Sciatic nerve (tissue), 2 donors: ENCODE data around the gene SLC23A2. TPM values are rescaled to one million over a fixed set of nuclear protein-coding genes. Genes with fewer than 3 reads are reported as not detected.
"Not testable (repeated sequence)": the region's sequence is repeated elsewhere in the genome, so short reads cannot be mapped to it uniquely, and the experiment has no call there.

Experiments
- ATAC-seq: fragments of 200-7000 bp; cut with Tn5 transposase; one replicate; pipeline ENCODE4 v1.9.1; 2020; ENCODE audit warnings: mild to moderate bottlenecking, moderate library complexity
- DNase-seq: peaks from one replicate; pipeline ENCODE4 v3.0.0-alpha.2; 2020; ENCODE audit warnings: low spot score
- intact Hi-C: fragments of 100-400 bp; cut with DNase I; formaldehyde crosslinking; loops from one replicate; pipeline ENCODE4 v1.14.2; 2022
- total RNA-seq: library from RNA; stranded (reverse); fragmentation: NEBNext Ultra II Directional; extraction: Animal tissue kit (Norgen Biotek cat#: 25700); gene quantifications from one replicate; pipeline ENCODE4 v1.2.1, GENCODE V29; 2021
- donor health status: DM: no; HTN: no; CAD: no.
- donor health status: DM: no; HTN: no; CAD: no.

The SLC23A2 gene
- total RNA-seq, result 75.9 TPM

GRCh38 chr20:5001174-5002076 lies at the start of gene SLC23A2:
Gene SLC23A2, minus strand, starts transcription at chr20:5001510. Its CDS starts 68,948 bp downstream, at chr20:4932562.
- peak; percentile 66 for DNase-seq
- intact Hi-C loops, result no loop called here
- peak; percentile 48 for ATAC-seq

- no peak for ATAC-seq
- DNase-seq, result no peak
- intact Hi-C loops, result no loop called here
Observed at GRCh38 chr20:5046656-5047339, 45.5 kb upstream of the SLC23A2 start.

GRCh38 chr20:5045906-5046305 lies 44.6 kb upstream of the SLC23A2 start:
- ATAC-seq (no peak), DNase-seq (no peak)
- intact Hi-C loops, result no loop called here

- intact Hi-C loops, result no loop called here
- DNase-seq (no peak), ATAC-seq (no peak)
Observed at GRCh38 chr20:5044075-5044620, 42.8 kb upstream of the SLC23A2 start.

- intact Hi-C loops, result no loop called here
- no peak for ATAC-seq
Observed at GRCh38 chr20:5041433-5041832, 40.1 kb upstream of the SLC23A2 start.

GRCh38 chr20:5040345-5040744 lies 39.0 kb upstream of the SLC23A2 start:
- ATAC-seq (no peak), DNase-seq (no peak)
- intact Hi-C loops, result no loop called here

More at GRCh38 chr20:5041433-5041832, 40.1 kb upstream of the SLC23A2 start:
- no peak for DNase-seq

GRCh38 chr20:5039889-5040288 lies 38.6 kb upstream of the SLC23A2 start:
- intact Hi-C loops, result loop anchor here (5.0 kb wide), 1 partner anchor 228 kb away; no protein-coding TSS in a partner anchor
- ATAC-seq (no peak), DNase-seq (no peak)

- intact Hi-C loops, result loop anchor here (5.0 kb wide), 1 partner anchor 227 kb away; no protein-coding TSS in a partner anchor
- no peak for ATAC-seq
Observed at GRCh38 chr20:5039255-5039657, 37.9 kb upstream of the SLC23A2 start.

GRCh38 chr20:5036828-5037227 lies 35.5 kb upstream of the SLC23A2 start:
- ATAC-seq, result no peak
- intact Hi-C loops, result loop anchor here (5.0 kb wide), 1 partner anchor 225 kb away; no protein-coding TSS in a partner anchor
- no peak for DNase-seq

More at GRCh38 chr20:5039255-5039657, 37.9 kb upstream of the SLC23A2 start:
- no peak for DNase-seq

GRCh38 chr20:5035518-5035917 lies 34.2 kb upstream of the SLC23A2 start:
- intact Hi-C loops, result loop anchor here (5.0 kb wide), 1 partner anchor 223 kb away; no protein-coding TSS in a partner anchor
- DNase-seq, ATAC-seq: not testable (repeated sequence)

GRCh38 chr20:5033566-5033965 lies 32.3 kb upstream of the SLC23A2 start:
- DNase-seq (no peak), ATAC-seq (peak; percentile 17)
- intact Hi-C loops, result no loop called here

- intact Hi-C loops, ATAC-seq, DNase-seq: not testable (repeated sequence)
Observed at GRCh38 chr20:5031701-5032100, 30.4 kb upstream of the SLC23A2 start.

GRCh38 chr20:5031206-5031557 lies 29.9 kb upstream of the SLC23A2 start:
- intact Hi-C loops, result no loop called here
- ATAC-seq, result no peak
- DNase-seq, result no peak

- intact Hi-C loops, result no loop called here
- DNase-seq, result no peak
- no peak for ATAC-seq
Observed at GRCh38 chr20:5030348-5031205, 29.3 kb upstream of the SLC23A2 start.

- ATAC-seq, intact Hi-C loops, DNase-seq: not testable (repeated sequence)
Observed at GRCh38 chr20:5028258-5029059, 27.1 kb upstream of the SLC23A2 start.

GRCh38 chr20:5024982-5025381 lies 23.7 kb upstream of the SLC23A2 start:
- DNase-seq (no peak), ATAC-seq (peak; percentile 24)
- intact Hi-C loops, result no loop called here

GRCh38 chr20:5024103-5024502 lies 22.8 kb upstream of the SLC23A2 start:
- ATAC-seq, result no peak
- intact Hi-C loops, result no loop called here
- no peak for DNase-seq

GRCh38 chr20:5023171-5023570 lies 21.9 kb upstream of the SLC23A2 start:
- intact Hi-C loops, ATAC-seq, DNase-seq: not testable (repeated sequence)
